NCI-H345 (cell line): Measurements from ENCODE around the gene ITGAX.

Source experiments
- DNase-seq: peaks from one replicate; lab custom pipeline; 2025; lab: John Stamatoyannopoulos, UW

Gene ITGAX

GRCh38 chr16:31373235-31373634 lies 18.3 kb downstream of the ITGAX start:
- DNase-seq = no peak

DNA sequence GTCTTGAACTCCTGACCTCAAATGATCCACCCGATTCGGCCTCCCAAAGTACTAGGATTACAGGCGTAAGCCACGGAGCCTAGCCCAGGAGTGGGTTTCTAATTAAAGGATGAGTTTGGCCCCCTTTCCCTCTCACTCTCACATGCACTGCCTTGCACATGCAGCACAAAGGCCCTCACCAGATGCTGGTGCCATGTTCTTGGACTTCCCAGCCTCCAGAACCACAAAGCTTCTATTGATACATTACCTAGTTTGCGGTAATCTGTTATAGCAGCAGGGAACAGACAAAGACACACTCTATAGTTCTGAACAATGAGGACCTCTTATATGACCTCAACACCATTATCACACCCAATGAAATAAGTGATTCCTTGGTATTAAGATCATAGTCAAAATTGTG lies 20.3 kb downstream of the ITGAX start:
- DNase-seq = no peak

- DNase-seq = no peak
These were observed 21.7 kb downstream of the ITGAX start for GRCh38 chr16:31376705-31377104.

DNA sequence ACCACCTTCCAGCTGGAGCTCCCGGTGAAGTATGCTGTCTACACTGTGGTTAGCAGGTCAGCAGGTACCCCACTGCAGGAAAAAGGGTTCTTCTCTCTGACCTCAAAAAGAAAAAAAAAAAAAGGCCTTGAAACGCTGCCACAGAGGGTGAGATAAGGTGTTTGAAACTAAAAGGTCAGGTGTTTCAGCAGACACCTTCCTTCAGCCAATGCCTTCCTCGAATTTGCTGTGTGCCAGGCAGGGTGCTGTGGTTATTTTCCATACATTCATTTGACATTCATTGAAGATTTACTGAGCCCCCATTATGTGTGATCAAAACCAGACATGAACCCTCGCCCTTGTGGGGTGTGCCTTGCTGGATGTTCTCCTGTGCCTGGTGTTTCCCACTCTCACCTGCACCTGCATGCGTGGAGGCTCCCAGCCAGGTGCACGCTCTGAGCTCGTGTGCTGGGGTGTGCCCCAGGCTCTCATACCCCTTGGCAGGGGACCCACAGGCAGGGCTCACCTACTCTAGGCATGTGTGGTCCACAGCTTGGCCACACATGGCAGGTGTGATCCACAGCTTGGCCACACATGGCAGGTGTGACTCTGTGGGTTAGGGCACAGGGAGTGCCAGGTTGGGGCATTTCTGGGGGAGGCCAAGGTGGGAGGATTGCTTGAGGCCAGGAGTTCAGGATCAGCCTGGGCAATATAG lies 22.4 kb downstream of the ITGAX start:
- no peak for DNase-seq

DNA sequence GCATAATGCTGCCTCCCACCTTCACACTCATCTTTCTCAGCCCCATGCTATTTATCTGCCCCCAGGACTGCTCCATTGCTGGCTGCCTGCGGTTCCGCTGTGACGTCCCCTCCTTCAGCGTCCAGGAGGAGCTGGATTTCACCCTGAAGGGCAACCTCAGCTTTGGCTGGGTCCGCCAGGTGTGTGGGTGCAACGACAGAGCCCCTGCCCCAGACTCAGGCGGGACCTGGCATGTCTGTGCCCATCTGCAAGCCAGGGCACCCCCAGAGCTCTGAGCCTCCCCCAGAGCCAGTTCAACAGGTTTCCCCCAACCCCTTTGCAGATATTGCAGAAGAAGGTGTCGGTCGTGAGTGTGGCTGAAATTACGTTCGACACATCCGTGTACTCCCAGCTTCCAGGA lies 25.2 kb downstream of the ITGAX start:
- DNase-seq = no peak

DNA sequence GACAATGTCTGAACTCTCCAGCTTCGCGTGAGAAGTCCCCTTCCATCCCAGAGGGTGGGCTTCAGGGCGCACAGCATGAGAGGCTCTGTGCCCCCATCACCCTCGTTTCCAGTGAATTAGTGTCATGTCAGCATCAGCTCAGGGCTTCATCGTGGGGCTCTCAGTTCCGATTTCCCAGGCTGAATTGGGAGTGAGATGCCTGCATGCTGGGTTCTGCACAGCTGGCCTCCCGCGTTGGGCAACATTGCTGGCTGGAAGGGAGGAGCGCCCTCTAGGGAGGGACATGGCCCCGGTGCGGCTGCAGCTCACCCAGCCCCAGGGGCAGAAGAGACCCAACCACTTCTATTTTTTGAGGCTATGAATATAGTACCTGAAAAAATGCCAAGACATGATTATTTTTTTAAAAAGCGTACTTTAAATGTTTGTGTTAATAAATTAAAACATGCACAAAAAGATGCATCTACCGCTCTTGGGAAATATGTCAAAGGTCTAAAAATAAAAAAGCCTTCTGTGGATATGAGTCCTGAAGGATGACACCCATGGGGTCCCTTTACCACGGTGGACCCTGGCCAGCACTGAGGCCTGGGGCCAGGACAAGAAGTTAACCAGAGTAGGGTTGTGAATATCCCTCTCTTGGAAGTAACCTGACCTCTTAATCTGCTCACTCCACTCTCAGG lies 27.6 kb downstream of the ITGAX start:
- DNase-seq = no peak

DNA sequence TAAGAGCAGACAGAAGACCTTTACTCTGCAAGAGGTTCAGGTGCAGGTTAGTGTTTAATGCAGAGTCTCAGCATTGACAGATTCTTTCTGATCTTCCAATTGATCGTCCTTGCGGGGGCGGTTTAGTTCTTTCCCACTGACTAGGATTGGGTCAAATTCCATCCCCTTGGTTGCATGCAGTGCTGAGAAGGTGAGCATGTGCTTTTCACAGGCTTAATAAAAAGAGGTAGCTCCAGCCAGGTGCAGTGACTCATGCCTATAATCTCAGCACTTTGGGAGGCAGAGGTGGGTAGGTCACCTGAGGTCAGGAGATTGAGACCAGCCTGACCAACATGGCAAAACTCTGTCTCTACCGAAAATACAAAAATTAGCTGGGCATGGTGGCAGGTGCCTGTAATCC lies 30.7 kb downstream of the ITGAX start:
- no peak for DNase-seq

GRCh38 chr16:31386157-31386984 lies 31.4 kb downstream of the ITGAX start:
- DNase-seq = no peak

- no peak for DNase-seq
These were observed 33.6 kb downstream of the ITGAX start for GRCh38 chr16:31388535-31388934.

DNA sequence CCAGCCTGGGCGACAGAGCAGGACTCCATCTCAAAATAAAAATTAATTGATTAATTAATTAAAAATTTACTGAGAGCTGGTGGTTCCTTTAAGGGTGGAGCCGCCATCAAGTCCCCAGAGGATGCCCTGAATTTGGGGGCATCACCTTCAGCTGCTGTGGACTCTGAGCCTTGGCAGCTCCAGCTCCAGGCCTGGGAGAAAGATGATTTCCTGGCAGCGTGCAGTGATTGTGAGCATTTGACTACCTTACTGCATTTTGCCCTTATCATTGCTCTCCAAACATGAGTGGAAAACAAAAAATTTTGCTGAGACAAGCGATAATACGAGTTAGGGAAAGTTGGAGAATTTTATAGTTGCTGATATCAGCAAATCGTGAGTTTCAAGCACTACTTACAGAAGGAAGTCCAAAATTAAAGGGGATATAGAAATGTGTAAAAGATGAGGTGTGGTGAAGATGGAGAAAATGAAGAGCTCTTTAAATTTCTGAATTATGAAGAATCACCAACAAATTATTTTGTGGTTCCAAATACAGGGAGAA lies 35.6 kb downstream of the ITGAX start:
- DNase-seq = no peak

DNA sequence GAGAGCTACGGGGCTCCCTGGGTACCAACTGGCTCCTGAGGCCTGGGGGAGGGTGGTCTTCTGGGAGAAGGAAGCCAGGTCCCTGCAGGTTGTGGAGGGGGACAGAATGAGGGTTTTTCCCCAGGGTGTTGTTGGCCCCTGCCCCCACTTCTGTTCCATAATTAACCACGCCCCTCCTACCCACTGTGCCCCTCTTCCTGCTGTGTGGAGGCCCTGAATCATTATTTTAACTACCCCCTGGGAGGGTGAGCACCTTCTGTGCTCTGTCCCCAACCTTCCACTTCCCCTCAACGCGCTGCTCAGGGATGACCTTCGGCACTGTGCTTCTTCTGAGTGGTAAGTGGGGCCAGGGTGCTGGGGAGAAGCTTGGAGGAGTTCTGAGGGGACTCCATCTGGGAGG lies 38.1 kb downstream of the ITGAX start, which contains the start of gene ITGAD:
TSS of gene ITGAD (plus strand) at position 280 of the 400 bp plus-strand sequence. CDS start at position 306, 26 bp downstream.
- no peak for DNase-seq

- DNase-seq = no peak
These were observed 40.7 kb downstream of the ITGAX start for GRCh38 chr16:31395647-31396046.

DNA sequence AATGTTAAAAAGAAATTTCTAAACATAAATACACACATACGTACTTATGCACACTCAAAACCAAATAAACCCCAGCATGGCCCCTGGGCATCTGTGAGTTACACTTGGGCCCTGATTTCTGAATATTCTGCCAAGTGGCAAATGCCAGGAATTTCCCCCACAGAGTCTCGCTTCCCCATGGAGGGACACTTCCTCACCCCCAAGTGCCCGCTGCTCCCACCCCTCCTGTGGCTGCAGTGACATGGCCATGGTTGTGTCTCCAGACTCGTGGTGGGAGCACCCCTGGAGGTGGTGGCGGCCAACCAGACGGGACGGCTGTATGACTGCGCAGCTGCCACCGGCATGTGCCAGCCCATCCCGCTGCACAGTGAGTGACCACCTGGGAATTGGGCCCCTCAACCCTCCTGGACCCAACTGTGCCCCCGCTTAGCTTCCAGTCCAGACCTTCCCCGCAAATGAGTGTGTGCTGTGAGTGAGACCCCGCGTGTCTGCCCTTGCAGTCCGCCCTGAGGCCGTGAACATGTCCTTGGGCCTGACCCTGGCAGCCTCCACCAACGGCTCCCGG lies 42.2 kb downstream of the ITGAX start:
- DNase-seq = no peak

DNA sequence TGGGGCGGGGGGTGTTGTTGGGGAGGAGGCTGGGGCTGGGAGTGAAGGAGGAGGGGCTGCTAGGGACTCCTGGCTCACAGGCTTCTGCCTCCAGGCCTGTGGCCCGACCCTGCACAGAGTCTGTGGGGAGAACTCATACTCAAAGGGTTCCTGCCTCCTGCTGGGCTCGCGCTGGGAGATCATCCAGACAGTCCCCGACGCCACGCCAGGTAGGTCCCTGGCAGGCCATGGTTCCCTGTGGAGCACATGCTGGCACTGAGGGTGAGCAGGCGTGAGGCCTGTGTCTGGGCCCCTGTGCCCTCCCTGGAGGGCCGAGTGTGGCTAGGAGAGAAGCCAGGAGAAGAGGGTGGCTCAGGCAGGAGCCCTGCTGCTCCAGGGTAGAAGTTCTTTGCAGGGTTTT lies 42.7 kb downstream of the ITGAX start:
- DNase-seq = no peak

- DNase-seq = no peak
These were observed 45.2 kb downstream of the ITGAX start for GRCh38 chr16:31400191-31400590.

DNA sequence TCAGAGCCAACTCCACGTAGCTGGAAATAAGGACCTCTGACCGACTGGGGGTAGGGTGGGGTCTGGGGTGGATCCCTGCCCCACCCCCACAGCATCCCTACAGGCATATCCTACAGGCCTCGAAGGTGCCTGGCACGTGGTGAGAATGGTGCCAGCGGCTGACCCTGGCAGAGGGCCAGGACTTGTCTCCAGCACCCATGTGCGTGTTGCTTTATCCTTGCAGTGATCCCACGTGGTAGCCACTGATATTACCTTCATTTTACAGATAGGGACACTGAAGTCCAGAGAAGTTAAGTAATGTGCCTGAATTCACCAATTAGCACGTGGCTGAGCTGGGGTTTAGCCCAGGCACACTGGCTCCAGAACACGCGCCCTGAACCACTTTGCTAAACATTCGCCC lies 46.5 kb downstream of the ITGAX start:
- no peak for DNase-seq

DNA sequence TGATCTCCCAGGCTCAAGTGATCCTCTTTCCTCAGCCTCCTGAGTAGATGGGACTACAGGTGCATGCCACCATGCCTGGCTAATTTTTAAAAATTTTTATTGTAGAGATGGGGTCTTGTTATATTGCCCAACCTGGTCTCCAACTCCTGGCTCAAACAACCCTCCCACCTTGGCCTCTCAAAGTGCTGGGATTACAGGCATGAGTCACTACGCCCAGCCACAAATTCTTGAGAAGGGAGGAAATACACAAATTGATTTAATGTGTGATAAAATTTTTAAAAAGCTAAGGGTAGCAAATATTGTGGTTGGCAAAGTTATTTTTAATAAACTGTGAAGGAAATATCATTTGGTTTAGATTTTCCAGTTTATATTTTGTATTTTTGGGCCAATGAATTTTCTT lies 47.7 kb downstream of the ITGAX start:
- no peak for DNase-seq

DNA sequence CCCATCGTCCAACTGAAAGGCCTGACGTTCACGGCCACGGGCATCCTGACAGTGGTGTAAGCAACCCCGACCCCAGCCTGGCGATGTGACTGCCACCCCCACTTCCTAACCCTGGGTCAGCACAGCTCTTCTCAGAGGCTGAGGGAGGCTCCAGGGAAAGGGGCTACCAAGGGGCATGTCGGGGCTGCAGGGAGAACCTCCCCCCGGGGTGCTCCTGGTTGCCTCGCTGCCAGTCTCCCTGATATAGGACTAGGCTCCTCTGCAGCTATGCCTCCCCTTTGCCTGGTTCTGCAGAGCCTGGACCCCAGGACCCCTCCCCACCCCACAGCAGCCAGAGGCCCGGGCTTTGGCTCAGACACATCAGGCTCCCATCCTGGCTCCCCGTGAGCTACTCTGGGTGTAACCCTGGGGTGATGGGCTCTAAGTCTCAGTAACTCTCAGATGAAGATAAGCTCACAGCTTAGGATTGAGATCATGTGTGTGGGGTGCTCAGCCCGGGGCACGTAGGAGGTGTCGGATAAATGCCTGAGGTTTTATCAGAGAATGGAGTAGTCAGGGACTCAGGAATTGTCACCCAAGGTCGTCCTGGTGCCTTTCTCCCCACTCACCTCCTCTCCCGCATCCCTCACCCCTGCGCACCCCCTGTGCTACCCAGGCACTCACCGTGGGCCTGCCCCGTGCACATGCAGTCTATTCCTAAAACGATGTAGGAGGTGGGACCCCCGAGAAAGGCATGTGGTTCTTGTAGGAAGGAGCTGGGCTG lies 48.8 kb downstream of the ITGAX start:
- DNase-seq = no peak

DNA sequence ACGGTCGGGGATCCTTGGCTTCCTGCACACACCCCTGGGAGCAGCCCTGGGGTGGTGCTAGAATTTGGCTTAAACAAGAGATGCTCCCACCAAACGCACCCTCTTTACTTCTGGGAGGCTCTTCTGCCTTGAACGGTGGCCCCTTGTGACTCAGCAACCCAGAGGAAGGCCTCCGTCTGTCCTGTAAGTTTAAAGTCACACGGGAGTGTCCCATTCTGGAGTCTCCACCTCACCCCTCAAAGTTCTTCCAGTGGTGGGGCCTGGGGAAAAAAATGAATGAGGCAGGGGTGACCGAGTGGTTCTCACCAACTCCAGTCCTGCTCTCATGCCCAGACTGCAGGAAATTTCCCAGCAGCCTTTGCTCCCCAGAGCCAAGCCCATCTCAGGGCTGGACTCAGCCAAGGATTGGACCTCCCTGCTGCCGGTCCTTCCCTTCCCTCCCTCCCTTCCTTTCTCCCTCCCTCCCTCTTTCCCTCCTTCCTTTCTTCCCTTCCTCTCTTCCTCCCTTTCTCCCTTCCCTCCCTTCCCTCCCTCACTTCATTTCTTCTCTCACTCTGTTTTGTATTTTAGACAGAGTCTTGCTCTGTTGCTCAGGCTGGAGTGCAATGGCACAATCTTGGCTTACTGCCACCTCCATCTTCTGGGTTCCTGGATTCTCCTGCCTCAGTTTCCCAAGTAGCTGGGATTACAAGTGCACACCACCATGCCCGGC lies 49.5 kb downstream of the ITGAX start:
- DNase-seq = no peak

- no peak for DNase-seq
These were observed 52.4 kb downstream of the ITGAX start for GRCh38 chr16:31407406-31407805.

- DNase-seq = no peak
These were observed 54.5 kb downstream of the ITGAX start for GRCh38 chr16:31409433-31409832.
